MG63 (cell line): ENCODE results near the gene ABCA9. TPM values are rescaled to one million over a fixed set of nuclear protein-coding genes. Genes with fewer than 3 reads are reported as not detected.
"Not testable (repeated sequence)": the region's sequence is repeated elsewhere in the genome, so short reads cannot be mapped to it uniquely, and the experiment has no call there.

Source experiments
- DNase-seq: peaks from one replicate; pipeline ENCODE4 v3.0.0-alpha.2; 2020
- H3K27me3 ChIP-seq: fragments of 250-450 bp; sonication (Bioruptor Pico); 2 replicates; pipeline ENCODE4 v1.5.1; 2020; ENCODE audit warnings: mild to moderate bottlenecking, moderate library complexity
- H3K36me3 ChIP-seq: fragments of 250-450 bp; sonication (Bioruptor Pico); 2 replicates; pipeline ENCODE4 v1.5.1; 2020; ENCODE audit warnings: mild to moderate bottlenecking, moderate library complexity
- H3K4me3 ChIP-seq: fragments of 250-450 bp; sonication (Bioruptor Pico); 2 replicates; pipeline ENCODE4 v1.5.1; 2020; ENCODE audit warnings: mild to moderate bottlenecking, moderate library complexity
- H3K9me3 ChIP-seq: fragments of 250-450 bp; sonication (Bioruptor Pico); 2 replicates; pipeline ENCODE4 v1.5.1; 2020; ENCODE audit warnings: mild to moderate bottlenecking, moderate library complexity
- total RNA-seq: library from RNA; depleted of rRNA; stranded (reverse); fragments of >200 nt; shearing (Covaris generic); gene quantifications from 2 replicates; pipeline ENCODE4 v1.2.3, GENCODE V29; 2014; ENCODE audit warnings: low replicate concordance; rRNA removed

Gene ABCA9
- total RNA-seq, 1 experiment from 2014 or later, result not detected

GRCh38 chr17:68947868-68948267 is 112.9 kb downstream of the ABCA9 start:
- H3K9me3 ChIP-seq, H3K27me3 ChIP-seq, H3K4me3 ChIP-seq, DNase-seq, H3K36me3 ChIP-seq: not testable (repeated sequence)

GRCh38 chr17:68944435-68945035 is 116.2 kb downstream of the ABCA9 start:
- no peaks in the 10 kb centered on the region for H3K36me3 ChIP-seq
- DNase-seq, result no peak
- no peaks in the 10 kb centered on the region for H3K27me3 ChIP-seq
- no peaks in the 10 kb centered on the region for H3K9me3 ChIP-seq
- no peak overlapping the region for H3K4me3 ChIP-seq

DNA sequence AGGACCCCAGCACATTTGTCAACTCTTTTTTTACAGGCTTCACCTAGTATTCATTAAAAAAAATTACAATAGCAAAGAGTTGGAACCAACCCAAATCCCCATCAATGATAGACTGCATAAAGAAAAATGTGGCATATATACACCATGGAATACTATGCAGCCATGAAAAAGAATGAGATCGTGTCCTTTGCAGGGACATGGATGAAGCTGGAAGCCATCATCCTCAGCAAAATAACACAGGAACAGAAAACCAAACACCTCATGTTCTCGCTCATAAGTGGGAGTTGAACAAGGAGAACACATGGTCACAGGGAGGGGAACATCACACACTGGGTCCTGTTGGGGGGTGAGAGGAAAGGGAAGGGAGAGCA is 116.9 kb downstream of the ABCA9 start:
- H3K27me3 ChIP-seq, H3K4me3 ChIP-seq, DNase-seq, H3K36me3 ChIP-seq, H3K9me3 ChIP-seq: not testable (repeated sequence)

- DNase-seq, result no peak
- H3K36me3 ChIP-seq, result no peaks in the 10 kb centered on the region
- H3K27me3 ChIP-seq, result no peaks in the 10 kb centered on the region
- no peak overlapping the region for H3K4me3 ChIP-seq
- no peaks in the 10 kb centered on the region for H3K9me3 ChIP-seq
These were observed 117.5 kb downstream of the ABCA9 start for GRCh38 chr17:68943123-68943811.

- DNase-seq, result no peak
- Histone ChIP-seq H3K27me3 (no peaks in the 10 kb centered on the region), H3K4me3 (no peak overlapping the region), H3K9me3 (no peaks in the 10 kb centered on the region), H3K36me3 (no peaks in the 10 kb centered on the region)
These were observed 118.3 kb downstream of the ABCA9 start for GRCh38 chr17:68942389-68942788.

DNA sequence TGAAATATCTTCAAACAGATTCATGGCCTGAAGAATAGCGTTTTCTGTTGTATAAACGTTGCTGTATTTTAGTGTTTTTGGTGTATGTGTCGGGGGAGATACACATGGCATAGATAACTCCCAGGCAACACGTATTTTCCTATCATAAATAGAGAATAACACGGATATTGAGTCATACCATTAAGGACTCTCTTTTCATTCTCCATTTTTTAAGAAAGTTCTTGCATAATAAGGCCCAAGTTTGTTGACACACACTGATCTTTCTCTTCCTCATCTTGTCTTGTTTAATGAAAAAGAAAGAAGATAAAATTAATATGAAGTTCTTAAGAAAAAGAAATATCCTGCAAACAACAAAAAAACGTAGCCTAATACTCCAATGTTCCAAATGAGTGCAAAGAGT is 119.0 kb downstream of the ABCA9 start:
- Histone ChIP-seq H3K9me3 (no peaks in the 10 kb centered on the region), H3K27me3 (no peaks in the 10 kb centered on the region), H3K36me3 (no peaks in the 10 kb centered on the region), H3K4me3 (no peak overlapping the region)
- DNase-seq, result no peak

GRCh38 chr17:68939195-68939594 is 121.5 kb downstream of the ABCA9 start:
- DNase-seq, result no peak
- Histone ChIP-seq H3K9me3 (no peaks in the 10 kb centered on the region), H3K4me3 (no peak overlapping the region), H3K27me3 (no peaks in the 10 kb centered on the region), H3K36me3 (no peaks in the 10 kb centered on the region; the same call in 1 of the 2 replicates)

GRCh38 chr17:68937890-68938514 is 122.7 kb downstream of the ABCA9 start:
- Histone ChIP-seq H3K36me3 (no peaks in the 10 kb centered on the region; the same call in 1 of the 2 replicates), H3K9me3 (no peaks in the 10 kb centered on the region), H3K27me3 (no peaks in the 10 kb centered on the region), H3K4me3 (no peak overlapping the region)
- no peak for DNase-seq

DNA sequence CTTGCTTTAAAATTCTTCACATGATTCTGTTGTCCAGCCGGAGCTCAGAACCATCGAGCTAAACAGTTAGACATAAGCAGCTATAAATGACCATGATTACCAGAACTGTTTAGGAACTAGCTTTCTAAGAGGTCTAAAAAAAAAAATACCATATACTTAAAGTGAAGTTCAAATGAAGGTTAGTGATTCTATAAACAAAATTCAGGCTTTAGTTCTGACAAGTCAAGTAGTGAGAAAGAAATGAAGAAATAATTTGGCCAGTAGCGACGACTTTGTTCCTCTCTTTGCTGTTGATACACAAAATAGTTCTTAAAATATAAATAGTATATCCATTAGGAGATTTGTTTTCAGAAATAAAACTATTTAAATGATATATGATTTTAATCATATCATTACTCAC is 133.2 kb downstream of the ABCA9 start:
- DNase-seq, result no peak
- no peaks in the 10 kb centered on the region for H3K27me3 ChIP-seq
- H3K4me3 ChIP-seq, result no peak overlapping the region
- H3K36me3 ChIP-seq, result no peaks in the 10 kb centered on the region
- H3K9me3 ChIP-seq, result no peaks in the 10 kb centered on the region

- Histone ChIP-seq H3K36me3 (no peaks in the 10 kb centered on the region), H3K9me3 (no peaks in the 10 kb centered on the region), H3K4me3 (no peak overlapping the region), H3K27me3 (no peaks in the 10 kb centered on the region)
- no peak for DNase-seq
These were observed 135.7 kb downstream of the ABCA9 start for GRCh38 chr17:68924793-68925720.

Other genes with a start within 250 kb of the ABCA9 start
- 1.8 and 10.0 TPM in 2 replicates for gene ABCA8, start 105.5 kb downstream of the ABCA9 start, total RNA-seq
- 0.99 and 1.9 TPM in 2 replicates for gene ABCA6, start 81.0 kb upstream of the ABCA9 start, total RNA-seq
- gene ABCA10, start 167.9 kb upstream of the ABCA9 start, total RNA-seq, result 0.07 and 0.59 TPM in 2 replicates